Stimulated activated CD4-positive, alpha-beta T cell treated with anti-CD3 and anti-CD28 coated beads, Interleukin-2, amount 100 ng/mL, for 24 hours (primary cell): ENCODE measurements around the gene TMEM54.
"Not testable (repeated sequence)": the region's sequence is repeated elsewhere in the genome, so short reads cannot be mapped to it uniquely, and the experiment has no call there.

Source experiments
- DNase-seq, 2 donors: peaks; one replicate each; pipeline ENCODE4 v3.0.0-alpha.2; 2020

Gene TMEM54

GRCh38 chr1:32918179-32918578 is 17.0 kb upstream of the TMEM54 start:
- no peak for DNase-seq

GRCh38 chr1:32917521-32917920 is 16.3 kb upstream of the TMEM54 start:
- no peak for DNase-seq

GRCh38 chr1:32915766-32916706 is 14.8 kb upstream of the TMEM54 start:
- DNase-seq = no peak

- DNase-seq = no peak
These were observed 9.1 kb upstream of the TMEM54 start for GRCh38 chr1:32910319-32910718.

- no peak for DNase-seq
These were observed 6.2 kb upstream of the TMEM54 start for GRCh38 chr1:32907435-32907834.

- no peak for DNase-seq
These were observed 5.5 kb upstream of the TMEM54 start for GRCh38 chr1:32906654-32907053.

GRCh38 chr1:32905588-32905987 is 4.4 kb upstream of the TMEM54 start:
- not testable (repeated sequence) for DNase-seq

- DNase-seq = no peak
These were observed 3.6 kb upstream of the TMEM54 start for GRCh38 chr1:32904797-32905196.

- no peak for DNase-seq
These were observed 3.0 kb upstream of the TMEM54 start for GRCh38 chr1:32903991-32904785.

- DNase-seq = no peak
These were observed 1.3 kb upstream of the TMEM54 start for GRCh38 chr1:32902535-32902920.

- no peak for DNase-seq
These were observed 790 bp upstream of the TMEM54 start for GRCh38 chr1:32901823-32902534.

- no peak for DNase-seq
These were observed 726 bp downstream of the TMEM54 start for GRCh38 chr1:32900371-32900955.

GRCh38 chr1:32899586-32900296 is 1.4 kb downstream of the TMEM54 start:
- no peak for DNase-seq

- DNase-seq = no peak
These were observed 2.2 kb downstream of the TMEM54 start for GRCh38 chr1:32898958-32899357.

GRCh38 chr1:32898056-32898455 is 3.1 kb downstream of the TMEM54 start:
- DNase-seq = no peak

GRCh38 chr1:32897082-32898049 is 3.8 kb downstream of the TMEM54 start:
- DNase-seq = no peak

- DNase-seq = no peak
These were observed 4.7 kb downstream of the TMEM54 start for GRCh38 chr1:32896451-32896850.

GRCh38 chr1:32895325-32896215 is 5.6 kb downstream of the TMEM54 start:
- no peak for DNase-seq

- DNase-seq = no peak
These were observed 6.5 kb downstream of the TMEM54 start for GRCh38 chr1:32894681-32895080.
